HUES64 (cell line): ENCODE data around the gene DMRTC2.

Experiments
- H3K27ac ChIP-seq: 2 replicates; pipeline ENCODE4 v1.7.0; 2013; ENCODE audit warnings: low read depth, low read length, inconsistent platforms
- H3K27me3 ChIP-seq: 2 replicates; pipeline ENCODE4 v1.6.1; 2013; ENCODE audit warnings: mild to moderate bottlenecking, low read length; ENCODE audit not compliant: insufficient read depth
- H3K36me3 ChIP-seq: 2 replicates; pipeline ENCODE4 v1.6.1; 2013; ENCODE audit warnings: mild to moderate bottlenecking, low read length; ENCODE audit not compliant: insufficient read depth
- H3K4me1 ChIP-seq: 2 replicates; pipeline ENCODE4 v1.6.1; 2013; ENCODE audit warnings: mild to moderate bottlenecking, low read length, moderate library complexity; ENCODE audit not compliant: insufficient read depth
- H3K4me3 ChIP-seq: 2 replicates; pipeline ENCODE4 v1.5.1; 2013; ENCODE audit warnings: mild to moderate bottlenecking, low read length, moderate library complexity
- H3K9ac ChIP-seq: 2 replicates; pipeline ENCODE4 v1.6.1; 2013; ENCODE audit warnings: mild to moderate bottlenecking, low read depth, low read length
- H3K9me3 ChIP-seq: 2 replicates; pipeline ENCODE4 v1.6.1; 2013; ENCODE audit warnings: low read depth, low read length; ENCODE audit not compliant: insufficient read depth
- WGBS: fragments of 150-250, 120-280 bp; methylation state at CpG from one replicate; pipeline ENCODE4 v1.1.7; 2013; ENCODE audit warnings: missing lambda C conversion rate; 5-methylcytosine and 5-hydroxymethylcytosine counted together

The DMRTC2 gene

GRCh38 chr19:41893899-41894298 lies 49.1 kb downstream of the DMRTC2 start:
- Histone ChIP-seq H3K27ac (no peak overlapping the region), H3K9me3 (no peaks in the 10 kb centered on the region), H3K27me3 (no peaks in the 10 kb centered on the region), H3K4me3 (no peak overlapping the region), H3K9ac (no peak overlapping the region), H3K4me1 (peaks cover 8% of the 10 kb centered on the region; the same call in 1 of the 2 replicates), H3K36me3 (peaks cover 28% of the 10 kb centered on the region)
- 83% methylated on average over 6 of the region's 6 CpGs for WGBS

GRCh38 chr19:41894350-41894749 lies 49.5 kb downstream of the DMRTC2 start:
- no peaks in the 10 kb centered on the region for H3K9me3 ChIP-seq
- no peak overlapping the region for H3K9ac ChIP-seq
- no peaks in the 10 kb centered on the region for H3K27me3 ChIP-seq
- H3K36me3 ChIP-seq = peaks cover 27% of the 10 kb centered on the region
- 92% methylated on average over 14 of the region's 14 CpGs for WGBS
- no peak overlapping the region for H3K4me3 ChIP-seq
- no peak overlapping the region for H3K27ac ChIP-seq
- H3K4me1 ChIP-seq = peaks cover 8% of the 10 kb centered on the region; the same call in 1 of the 2 replicates

GRCh38 chr19:41895745-41896580 lies 51.1 kb downstream of the DMRTC2 start:
- H3K9me3 ChIP-seq = no peaks in the 10 kb centered on the region
- no peak overlapping the region for H3K9ac ChIP-seq
- no peak overlapping the region for H3K4me3 ChIP-seq
- H3K4me1 ChIP-seq = peaks cover 8% of the 10 kb centered on the region; the same call in 1 of the 2 replicates
- WGBS = 85% methylated on average over 19 of the region's 19 CpGs
- H3K27me3 ChIP-seq = no peaks in the 10 kb centered on the region
- H3K27ac ChIP-seq = no peak overlapping the region
- peaks cover 28% of the 10 kb centered on the region for H3K36me3 ChIP-seq

GRCh38 chr19:41896581-41896942 lies 51.7 kb downstream of the DMRTC2 start:
- no peak overlapping the region for H3K27ac ChIP-seq
- H3K4me1 ChIP-seq = peaks cover 8% of the 10 kb centered on the region; the same call in 1 of the 2 replicates
- no peak overlapping the region for H3K4me3 ChIP-seq
- H3K9me3 ChIP-seq = no peaks in the 10 kb centered on the region
- H3K27me3 ChIP-seq = no peaks in the 10 kb centered on the region
- H3K36me3 ChIP-seq = peaks cover 31% of the 10 kb centered on the region
- WGBS = 60% methylated on average over 1 of the region's 1 CpG
- no peak overlapping the region for H3K9ac ChIP-seq

- Histone ChIP-seq H3K27ac (no peak overlapping the region), H3K9ac (no peak overlapping the region), H3K4me3 (no peak overlapping the region), H3K9me3 (no peaks in the 10 kb centered on the region), H3K27me3 (no peaks in the 10 kb centered on the region), H3K36me3 (peaks cover 37% of the 10 kb centered on the region), H3K4me1 (peaks cover 8% of the 10 kb centered on the region; the same call in 1 of the 2 replicates)
- WGBS = 74% methylated on average over 3 of the region's 3 CpGs
Observed at GRCh38 chr19:41897181-41897580, 52.3 kb downstream of the DMRTC2 start.

- Histone ChIP-seq H3K9me3 (no peaks in the 10 kb centered on the region), H3K27ac (no peak overlapping the region), H3K9ac (no peak overlapping the region), H3K4me3 (no peak overlapping the region), H3K4me1 (peaks cover 8% of the 10 kb centered on the region; the same call in 1 of the 2 replicates), H3K27me3 (no peaks in the 10 kb centered on the region), H3K36me3 (peaks cover 44% of the 10 kb centered on the region)
- WGBS = 95% methylated on average over 24 of the region's 24 CpGs
Observed at GRCh38 chr19:41897820-41898219, 53.0 kb downstream of the DMRTC2 start.

- H3K9ac ChIP-seq = no peak overlapping the region
- H3K36me3 ChIP-seq = peaks cover 48% of the 10 kb centered on the region
- 96% methylated on average over 15 of the region's 15 CpGs for WGBS
- no peak overlapping the region for H3K27ac ChIP-seq
- H3K9me3 ChIP-seq = no peaks in the 10 kb centered on the region
- no peaks in the 10 kb centered on the region for H3K27me3 ChIP-seq
- H3K4me3 ChIP-seq = no peak overlapping the region
- peaks cover 8% of the 10 kb centered on the region; the same call in 1 of the 2 replicates for H3K4me1 ChIP-seq
Observed at GRCh38 chr19:41898235-41898634, 53.4 kb downstream of the DMRTC2 start.
